GM12874 (cell line): ENCODE data around the gene KRTAP5-3.

ENCODE experiments used
- CTCF ChIP-seq: IDR thresholded peaks from 2 replicates; pipeline ENCODE4 v1.5.1; 2011; ENCODE audit warnings: low read depth, mild to moderate bottlenecking, control low read depth, low read length, moderate library complexity; ENCODE audit not compliant: insufficient read depth

The KRTAP5-3 gene

GRCh38 chr11:1624621-1625020, 16.4 kb upstream of the KRTAP5-3 start:
- no peak for TF ChIP-seq CTCF

- no peak for TF ChIP-seq CTCF
These were observed 15.5 kb upstream of the KRTAP5-3 start for GRCh38 chr11:1623716-1624115.

GRCh38 chr11:1622086-1622485, 13.8 kb upstream of the KRTAP5-3 start, which contains the start of gene KRTAP5-4:
KRTAP5-4 (minus strand) TSS chr11:1622138; CDS start chr11:1622093, 45 bp downstream.
- TF ChIP-seq CTCF, result no peak

GRCh38 chr11:1619449-1619848, 11.2 kb upstream of the KRTAP5-3 start:
- TF ChIP-seq CTCF, result no peak

- TF ChIP-seq CTCF, result no peak
These were observed 10.0 kb upstream of the KRTAP5-3 start for GRCh38 chr11:1618231-1618630.

- no peak for TF ChIP-seq CTCF
These were observed 3.6 kb downstream of the KRTAP5-3 start for GRCh38 chr11:1604711-1605110.

GRCh38 chr11:1604181-1604580, 4.1 kb downstream of the KRTAP5-3 start:
- TF ChIP-seq CTCF, result no peak

GRCh38 chr11:1603629-1604028, 4.6 kb downstream of the KRTAP5-3 start:
- TF ChIP-seq CTCF, result no peak
